Epithelial cell of proximal tubule (primary cell): ENCODE data around the gene RLN2. TPM values are rescaled to one million over a fixed set of nuclear protein-coding genes. Genes with fewer than 3 reads are reported as not detected.

Source experiments
- DNase-seq: peaks from one replicate; pipeline ENCODE4 v3.0.0-alpha.2; 2011; ENCODE audit warnings: low read depth
- H3K4me3 ChIP-seq: 2 replicates; pipeline ENCODE4 v1.5.1; 2011; ENCODE audit warnings: low read depth, mild to moderate bottlenecking, low read length
- CTCF ChIP-seq: conservative IDR thresholded peaks from 2 replicates; pipeline ENCODE4 v1.5.1; 2012; ENCODE audit warnings: low read depth, mild to moderate bottlenecking, low read length
- total RNA-seq: library from RNA; depleted of rRNA; stranded (reverse); fragments of >200 nt; gene quantifications from 2 replicates; pipeline ENCODE4 v1.2.3, GENCODE V29; 2015

RLN2 gene
- total RNA-seq, 1 donor from 2014 or later = 0.63 TPM

GRCh38 chr9:5292141-5292540 is 12.4 kb downstream of the RLN2 start:
- DNase-seq = no peak
- no peak for TF ChIP-seq CTCF
- H3K4me3 ChIP-seq = no peak overlapping the region

GRCh38 chr9:5288591-5288990 is 15.9 kb downstream of the RLN2 start:
- TF ChIP-seq CTCF = no peak
- H3K4me3 ChIP-seq = no peak overlapping the region
- no peak for DNase-seq

GRCh38 chr9:5286262-5286661 is 18.3 kb downstream of the RLN2 start:
- DNase-seq = no peak
- no peak for TF ChIP-seq CTCF
- no peak overlapping the region for H3K4me3 ChIP-seq

- DNase-seq = no peak
- no peak for TF ChIP-seq CTCF
- H3K4me3 ChIP-seq = no peak overlapping the region
These were observed 26.0 kb downstream of the RLN2 start for GRCh38 chr9:5278486-5278885.

GRCh38 chr9:5274770-5275169 is 29.7 kb downstream of the RLN2 start:
- TF ChIP-seq CTCF = no peak
- DNase-seq = no peak
- H3K4me3 ChIP-seq = no peak overlapping the region

- H3K4me3 ChIP-seq = no peak overlapping the region
- peak; percentile 59 for DNase-seq
- TF ChIP-seq CTCF = no peak
These were observed 35.2 kb downstream of the RLN2 start for GRCh38 chr9:5269249-5269715.

GRCh38 chr9:5265939-5266338 is 38.6 kb downstream of the RLN2 start:
- no peak overlapping the region for H3K4me3 ChIP-seq
- peak; percentile 18 for TF ChIP-seq CTCF
- DNase-seq = no peak
